ENCODE measurements around the gene TFCP2.

DNA sequence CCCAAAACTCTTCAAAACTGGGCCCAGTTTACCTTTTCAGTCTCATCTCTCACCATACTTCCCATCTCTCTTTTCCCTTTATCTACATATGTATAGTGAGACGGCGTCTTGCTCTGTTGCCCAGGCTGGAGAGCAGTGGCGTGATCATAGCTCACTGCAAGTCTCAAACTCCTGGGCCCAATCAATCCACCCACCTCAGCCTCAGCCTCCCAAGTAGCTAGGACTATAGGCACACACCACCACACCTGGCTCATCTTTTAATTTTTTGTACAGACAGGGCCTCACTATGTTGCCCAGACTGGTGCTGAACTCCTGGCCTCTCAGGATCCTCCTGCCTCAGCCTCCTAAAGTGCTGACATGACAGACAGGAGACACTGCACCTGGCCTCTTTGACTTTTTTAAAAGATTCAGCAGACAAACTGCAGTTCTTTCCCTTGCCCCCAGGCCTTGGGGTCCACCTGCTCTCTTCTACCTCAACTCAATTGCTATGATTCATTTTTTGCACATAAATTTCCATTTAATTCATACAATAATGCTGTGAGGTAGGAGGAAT, 33.6 kb downstream of the TFCP2 start:
- TF ChIP-seq CTCF (conservative IDR thresholded peaks at IDR 0.05; ENCODE audit: low read length), result no peak
- no peak for TF ChIP-seq EZH2phosphoT487 (IDR thresholded peaks at IDR 0.05; ENCODE audit: borderline replicate concordance)

Data from Loucy (cell line).